Adrenal gland (tissue), 5 donors: ENCODE data around the gene RNU5B-1.

Experiments
- CTCF ChIP-seq, 6 experiments: fragments of 450-650 bp in 4 of 6; fragments of 200-600 bp in 2 of 6; sonication (generic) in 1 of 6; IDR thresholded peaks; 1 replicate in 5 of 6; 2 replicates in 1 of 6; pipeline versions ENCODE4 v1.5.1 to v1.8.0; 2016 to 2021; ENCODE audit warnings: antibody characterized with exemption in 6 of 6, mild to moderate bottlenecking in 2 of 6, moderate library complexity in 1 of 6
- POLR2A ChIP-seq, 2 donors: fragments of 450-650 bp; IDR thresholded peaks; one replicate each; pipeline ENCODE4 v1.6.1; 2017; ENCODE audit warnings: antibody characterized with exemption in 2 of 2, mild to moderate bottlenecking in 2 of 2, moderate library complexity in 1 of 2
- donor health status: DM: no; HTN: no; CAD: no.

GRCh38 chr15:65330934-65331645 is 26.6 kb downstream of the RNU5B-1 start:
- no peak for TF ChIP-seq CTCF (IDR thresholded peaks at IDR 0.05)
- TF ChIP-seq POLR2A (IDR thresholded peaks at IDR 0.05): no peak
